ENCODE measurements around the gene HHATL.

HHATL gene

GRCh38 chr3:42649006-42649405 lies 53.6 kb downstream of the HHATL start:
- DNase-seq, result no peak

GRCh38 chr3:42647821-42648459 lies 54.7 kb downstream of the HHATL start:
- DNase-seq, result no peak

Data from NCI-H2107 (cell line).